OCI-LY3 (cell line): Measurements from ENCODE around the gene RAPGEF2.

Experiments
- H2AFZ ChIP-seq: fragments of 200-600, 300-600 bp; shearing (Covaris generic); 2 replicates; pipeline ENCODE4 v1.6.0; 2014; ENCODE audit warnings: antibody characterized with exemption, low read depth, low read length
- H3K27ac ChIP-seq: fragments of 200-600, 300-600 bp; sonication (generic); 2 replicates; pipeline ENCODE4 v1.5.1; 2014; ENCODE audit warnings: mild to moderate bottlenecking, low read length, moderate library complexity, mixed read lengths
- H3K27me3 ChIP-seq: fragments of 200-600, 300-600 bp; sonication (generic); 2 replicates; pipeline ENCODE4 v1.6.1; 2014; ENCODE audit warnings: low read depth, low read length, mixed read lengths
- H3K36me3 ChIP-seq: fragments of 200-600, 300-600 bp; sonication (generic); replicated peaks from 2 replicates; pipeline ENCODE3; 2014; ENCODE audit warnings: low read depth, low read length, mixed read lengths
- H3K4me1 ChIP-seq: fragments of 300-600, 200-600 bp; sonication (generic); 2 replicates; pipeline ENCODE4 v1.6.1; 2014; ENCODE audit warnings: low read length, mixed read lengths
- H3K4me2 ChIP-seq: fragments of 200-600, 300-600 bp; sonication (generic); 2 replicates; pipeline ENCODE4 v1.6.1; 2014; ENCODE audit warnings: low read length, mixed read lengths
- H3K4me3 ChIP-seq: fragments of 300-600, 200-600 bp; sonication (generic); 2 replicates; pipeline ENCODE4 v1.5.1; 2014; ENCODE audit warnings: antibody characterized with exemption, mild to moderate bottlenecking, low read length, moderate library complexity
- H3K79me2 ChIP-seq: fragments of 300-600, 200-600 bp; shearing (Covaris generic); 2 replicates; pipeline ENCODE4 v1.6.1; 2014; ENCODE audit warnings: mild to moderate bottlenecking, low read length, mixed read lengths
- H3K9ac ChIP-seq: fragments of 300-600, 200-600 bp; shearing (Covaris generic); 2 replicates; pipeline ENCODE4 v1.6.0; 2014; ENCODE audit warnings: mild to moderate bottlenecking, low read length, moderate library complexity
- H3K9me3 ChIP-seq: fragments of 200-600, 300-600 bp; shearing (Covaris generic); 2 replicates; pipeline ENCODE4 v1.6.1; 2014; ENCODE audit warnings: low read length, mixed read lengths; ENCODE audit not compliant: insufficient read depth
- H4K20me1 ChIP-seq: fragments of 200-600, 300-600 bp; sonication (generic); 2 replicates; pipeline ENCODE4 v1.6.1; 2016; ENCODE audit warnings: low read length, mixed read lengths; ENCODE audit not compliant: insufficient read depth
- CTCF ChIP-seq: fragments of 200-600, 300-600 bp; sonication (generic); IDR thresholded peaks from 2 replicates; pipeline ENCODE4 v1.5.1; 2014; ENCODE audit warnings: antibody characterized with exemption, low read length, low read depth
- EZH2phosphoT487 ChIP-seq: fragments of 200-600 bp; shearing (Covaris generic); IDR thresholded peaks from 2 replicates; pipeline ENCODE4 v1.6.1; 2018; ENCODE audit warnings: antibody characterized with exemption, mixed run types, low read depth

The RAPGEF2 gene

GRCh38 chr4:159401791-159402380, 299.0 kb downstream of the RAPGEF2 start:
- TF ChIP-seq CTCF (no peak), EZH2phosphoT487 (no peak)

More at GRCh38 chr4:159401791-159402380, 299.0 kb downstream of the RAPGEF2 start:
- no peaks in the 10 kb centered on the region for H3K36me3 ChIP-seq
- no peaks in the 10 kb centered on the region; the same call in 1 of the 2 replicates for H3K9me3 ChIP-seq
- no peaks in the 10 kb centered on the region for H4K20me1 ChIP-seq
- no peak overlapping the region for H3K9ac ChIP-seq
- no peaks in the 10 kb centered on the region for H3K4me1 ChIP-seq
- no peaks in the 10 kb centered on the region for H3K79me2 ChIP-seq
- no peak overlapping the region for H3K27ac ChIP-seq
- H3K4me2 ChIP-seq: no peak overlapping the region
- no peaks in the 10 kb centered on the region for H3K27me3 ChIP-seq
- no peak overlapping the region for H2AFZ ChIP-seq
- no peak overlapping the region for H3K4me3 ChIP-seq
